ENCODE data around the gene PKP1.

The PKP1 gene

DNA sequence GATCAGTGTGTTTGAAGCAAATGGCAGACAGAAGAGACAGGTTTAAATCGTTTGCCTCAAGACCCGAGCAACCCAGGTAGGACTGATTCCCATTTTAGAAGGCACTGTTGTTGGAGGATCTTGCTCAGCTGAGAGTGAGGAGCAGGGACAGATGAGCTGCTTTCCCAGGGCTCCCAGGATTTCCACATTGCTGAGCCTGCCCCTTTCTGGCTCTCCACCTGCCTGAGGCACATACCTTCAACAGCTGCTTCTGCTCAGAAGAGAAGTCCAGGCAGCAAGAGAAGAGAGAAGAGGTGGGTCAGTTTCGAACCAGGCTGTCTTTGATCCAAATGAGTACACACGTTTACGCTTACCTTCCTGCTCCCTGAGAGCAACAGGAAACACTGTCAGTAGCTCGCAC lies 88.5 kb downstream of the PKP1 start:
- TF ChIP-seq, protein P1, sequence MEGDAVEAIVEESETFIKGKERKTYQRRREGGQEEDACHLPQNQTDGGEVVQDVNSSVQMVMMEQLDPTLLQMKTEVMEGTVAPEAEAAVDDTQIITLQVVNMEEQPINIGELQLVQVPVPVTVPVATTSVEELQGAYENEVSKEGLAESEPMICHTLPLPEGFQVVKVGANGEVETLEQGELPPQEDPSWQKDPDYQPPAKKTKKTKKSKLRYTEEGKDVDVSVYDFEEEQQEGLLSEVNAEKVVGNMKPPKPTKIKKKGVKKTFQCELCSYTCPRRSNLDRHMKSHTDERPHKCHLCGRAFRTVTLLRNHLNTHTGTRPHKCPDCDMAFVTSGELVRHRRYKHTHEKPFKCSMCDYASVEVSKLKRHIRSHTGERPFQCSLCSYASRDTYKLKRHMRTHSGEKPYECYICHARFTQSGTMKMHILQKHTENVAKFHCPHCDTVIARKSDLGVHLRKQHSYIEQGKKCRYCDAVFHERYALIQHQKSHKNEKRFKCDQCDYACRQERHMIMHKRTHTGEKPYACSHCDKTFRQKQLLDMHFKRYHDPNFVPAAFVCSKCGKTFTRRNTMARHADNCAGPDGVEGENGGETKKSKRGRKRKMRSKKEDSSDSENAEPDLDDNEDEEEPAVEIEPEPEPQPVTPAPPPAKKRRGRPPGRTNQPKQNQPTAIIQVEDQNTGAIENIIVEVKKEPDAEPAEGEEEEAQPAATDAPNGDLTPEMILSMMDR (conservative IDR thresholded peaks at IDR 0.05; ENCODE audit: low read depth, low read length): no peak
- no peak for DNase-seq (ENCODE audit: low read depth)
- no peak overlapping the region for H3K4me3 ChIP-seq (ENCODE audit: low read length)

DNA sequence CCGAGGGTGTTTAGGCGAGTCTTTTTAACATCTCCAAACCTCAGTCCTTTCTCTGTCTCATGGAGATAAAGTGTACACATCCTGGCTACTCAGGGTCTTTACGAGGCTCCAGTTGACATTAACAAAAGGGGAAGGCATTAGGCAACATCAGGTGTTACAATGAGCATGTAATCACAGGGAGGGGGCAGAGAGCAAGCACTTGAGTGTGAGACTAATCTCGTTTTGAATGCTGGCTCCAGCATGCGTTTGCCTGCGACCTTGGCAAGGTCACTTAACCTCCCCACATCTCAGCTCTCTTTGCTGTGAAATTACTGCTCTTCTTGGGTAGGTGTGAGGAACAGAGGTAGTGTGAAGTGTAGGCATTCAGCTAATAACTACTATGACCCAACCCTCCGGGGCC lies 91.1 kb downstream of the PKP1 start:
- H3K4me3 ChIP-seq (ENCODE audit: low read length): no peak overlapping the region
- DNase-seq (ENCODE audit: low read depth): no peak
- TF ChIP-seq, protein P1 (conservative IDR thresholded peaks at IDR 0.05; ENCODE audit: low read depth, low read length): no peak

DNA sequence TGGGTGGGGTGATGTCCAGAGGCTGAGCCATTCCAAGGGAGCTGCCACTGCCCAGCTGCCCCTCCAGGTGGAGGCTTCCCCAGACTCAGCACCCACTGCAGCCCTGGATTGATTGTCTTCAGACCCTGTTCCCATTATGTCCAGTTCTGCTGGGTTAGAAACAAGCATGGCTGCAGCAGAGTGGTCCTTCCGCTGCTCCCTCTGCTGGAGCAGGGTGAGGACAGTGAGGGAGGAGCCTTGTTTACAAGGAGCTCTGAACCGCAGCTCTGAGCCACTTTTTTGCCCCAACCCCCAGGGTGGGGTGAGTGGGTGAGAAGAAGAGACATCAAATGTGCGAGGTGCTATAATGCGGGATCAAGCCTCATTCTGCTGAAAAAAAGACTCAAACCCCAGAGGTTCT lies 91.9 kb downstream of the PKP1 start:
- DNase-seq (ENCODE audit: low read depth): no peak
- TF ChIP-seq, protein P1 (conservative IDR thresholded peaks at IDR 0.05; ENCODE audit: low read depth, low read length): peak; percentile 27
- H3K4me3 ChIP-seq (ENCODE audit: low read length): no peak overlapping the region

- TF ChIP-seq, protein P1 (conservative IDR thresholded peaks at IDR 0.05; ENCODE audit: low read depth, low read length): no peak
- H3K4me3 ChIP-seq (ENCODE audit: low read length): no peak overlapping the region
- no peak for DNase-seq (ENCODE audit: low read depth)
Observed at GRCh38 chr1:201376107-201376463, 92.8 kb downstream of the PKP1 start.

DNA sequence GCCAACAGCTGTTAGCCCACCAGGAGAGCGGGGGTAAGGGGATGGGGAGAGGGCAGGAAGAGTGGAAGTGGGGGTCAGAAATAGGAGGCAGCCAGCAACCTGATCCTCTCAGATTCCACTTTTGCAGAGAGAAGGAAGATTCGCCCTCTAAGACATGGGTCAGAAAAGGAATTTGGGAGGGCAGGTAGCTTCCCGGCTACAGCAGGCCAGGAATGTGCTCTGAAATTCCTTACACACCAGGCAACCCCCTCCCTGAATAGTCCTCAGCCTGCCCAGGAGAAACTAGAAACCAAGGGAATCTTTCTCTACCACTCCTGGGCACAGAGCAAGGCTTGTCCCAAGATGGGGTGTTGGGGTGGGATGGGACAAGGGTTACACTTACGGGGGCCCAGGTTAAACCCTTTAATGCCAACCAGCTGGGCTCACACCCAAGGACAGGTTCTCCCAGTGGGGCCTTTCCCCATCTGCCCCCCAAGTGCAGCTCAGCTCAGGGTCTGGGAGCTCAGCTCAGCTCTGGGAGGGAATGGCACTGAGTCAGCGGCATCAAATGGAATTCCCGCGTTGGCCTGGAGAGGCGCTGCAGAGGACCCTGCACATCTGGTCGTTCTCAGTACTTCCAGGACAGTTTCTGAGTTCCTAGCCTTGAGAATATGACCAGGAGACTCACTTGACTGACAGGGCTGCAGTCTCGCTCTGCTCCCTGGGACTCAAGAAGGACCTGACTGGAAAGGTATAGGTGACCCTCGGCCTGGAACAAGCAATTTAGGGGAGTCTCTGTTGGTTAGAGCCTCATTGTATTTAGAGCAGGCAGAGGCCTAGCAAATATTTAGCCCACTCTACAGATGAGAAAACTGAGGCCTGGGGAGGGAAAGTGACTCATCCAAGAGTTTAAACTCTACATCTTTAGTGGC lies 93.4 kb downstream of the PKP1 start:
- H3K4me3 ChIP-seq (ENCODE audit: low read length): no peak overlapping the region

GRCh38 chr1:201377611-201378092 lies 94.3 kb downstream of the PKP1 start, which contains the start of gene TNNT2:
Gene TNNT2, minus strand, starts transcription at chr1:201377680. Its CDS starts 4,426 bp downstream, at chr1:201373254.
- no peak within 1 kb of the TSS for H3K4me3 ChIP-seq (ENCODE audit: low read length)
- no peak for DNase-seq (ENCODE audit: low read depth)
- TF ChIP-seq, protein P1 (conservative IDR thresholded peaks at IDR 0.05; ENCODE audit: low read depth, low read length): no peak

More for the DNA sequence above, 93.4 kb downstream of the PKP1 start:
- TF ChIP-seq, protein P1 (conservative IDR thresholded peaks at IDR 0.05; ENCODE audit: low read depth, low read length): peak; percentile 75
- no peak for DNase-seq (ENCODE audit: low read depth)

DNA sequence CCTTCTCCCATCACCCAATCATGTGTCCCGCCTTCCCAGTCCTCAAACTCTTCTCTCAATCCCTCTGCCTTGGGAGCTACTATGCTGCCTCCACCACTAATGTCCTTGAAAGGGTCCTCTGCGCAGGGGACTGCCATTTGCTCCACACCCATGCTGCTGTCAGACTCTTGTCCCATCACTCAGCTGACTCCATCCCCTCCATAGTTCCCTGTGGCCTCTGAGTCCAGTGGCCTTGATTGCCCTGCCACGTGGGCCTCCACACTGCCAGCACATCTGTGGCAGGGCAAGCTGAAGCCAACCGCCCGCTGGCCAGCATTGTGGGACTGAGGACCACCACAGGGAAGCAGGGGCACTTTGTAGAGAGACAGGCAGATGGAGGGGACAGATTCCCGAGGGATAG lies 95.5 kb downstream of the PKP1 start:
- no peak overlapping the region for H3K4me3 ChIP-seq (ENCODE audit: low read length)
- DNase-seq (ENCODE audit: low read depth): no peak
- TF ChIP-seq, protein P1 (conservative IDR thresholded peaks at IDR 0.05; ENCODE audit: low read depth, low read length): no peak

Measured in retinal pigment epithelial cell (primary cell).